Activated T-cell treated with anti-CD3 and anti-CD28 coated beads for 24 hours (primary cell): Measurements from ENCODE around the gene RBM20.

ENCODE experiments used
- DNase-seq: peaks from one replicate; pipeline ENCODE4 v3.0.0-alpha.2; 2020; ENCODE audit warnings: low read depth

Gene RBM20

GRCh38 chr10:110788620-110789385 lies 144.7 kb downstream of the RBM20 start:
- DNase-seq = no peak

GRCh38 chr10:110789604-110790433 lies 145.7 kb downstream of the RBM20 start:
- DNase-seq = no peak

- no peak for DNase-seq
Measured at GRCh38 chr10:110790913-110791506, 146.9 kb downstream of the RBM20 start.

GRCh38 chr10:110791541-110792073 lies 147.5 kb downstream of the RBM20 start:
- no peak for DNase-seq

GRCh38 chr10:110792476-110793125 lies 148.5 kb downstream of the RBM20 start:
- DNase-seq = no peak

- no peak for DNase-seq
Measured at GRCh38 chr10:110793128-110793812, 149.1 kb downstream of the RBM20 start.

- no peak for DNase-seq
Measured at GRCh38 chr10:110793886-110794285, 149.8 kb downstream of the RBM20 start.

- DNase-seq = no peak
Measured at GRCh38 chr10:110794808-110795207, 150.7 kb downstream of the RBM20 start.

- no peak for DNase-seq
Measured at GRCh38 chr10:110797416-110797815, 153.3 kb downstream of the RBM20 start.

- DNase-seq = no peak
Measured at GRCh38 chr10:110798340-110798739, 154.2 kb downstream of the RBM20 start.

GRCh38 chr10:110802090-110802489 lies 158.0 kb downstream of the RBM20 start:
- DNase-seq = no peak

- DNase-seq = no peak
Measured at GRCh38 chr10:110802551-110803238, 158.6 kb downstream of the RBM20 start.

GRCh38 chr10:110803239-110803749 lies 159.2 kb downstream of the RBM20 start:
- DNase-seq = no peak

- peak; percentile 19 for DNase-seq
Measured at GRCh38 chr10:110803830-110804338, 159.7 kb downstream of the RBM20 start.

- no peak for DNase-seq
Measured at GRCh38 chr10:110804376-110804775, 160.2 kb downstream of the RBM20 start.

GRCh38 chr10:110805292-110805691 lies 161.2 kb downstream of the RBM20 start:
- no peak for DNase-seq

GRCh38 chr10:110806335-110806734 lies 162.2 kb downstream of the RBM20 start:
- DNase-seq = no peak

- no peak for DNase-seq
Measured at GRCh38 chr10:110808123-110808522, 164.0 kb downstream of the RBM20 start.

- no peak for DNase-seq
Measured at GRCh38 chr10:110808615-110809014, 164.5 kb downstream of the RBM20 start.

GRCh38 chr10:110810625-110811024 lies 166.5 kb downstream of the RBM20 start:
- DNase-seq = no peak
